GM18858 (cell line): ENCODE measurements around the gene GLG1.
"Not testable (repeated sequence)": the region's sequence is repeated elsewhere in the genome, so short reads cannot be mapped to it uniquely, and the experiment has no call there.

Experiments
- ATAC-seq: cut with Tn5 transposase; IDR thresholded peaks from one replicate; pipeline ENCODE4 v1.9.1; 2021; ENCODE audit not compliant: unreplicated experiment

The GLG1 gene

GRCh38 chr16:74606521-74607309 lies at the start of gene GLG1:
Gene GLG1 (minus strand): TSS chr16:74607114. CDS start chr16:74607094, 20 bp downstream.
- ATAC-seq, result peak; percentile 91

DNA sequence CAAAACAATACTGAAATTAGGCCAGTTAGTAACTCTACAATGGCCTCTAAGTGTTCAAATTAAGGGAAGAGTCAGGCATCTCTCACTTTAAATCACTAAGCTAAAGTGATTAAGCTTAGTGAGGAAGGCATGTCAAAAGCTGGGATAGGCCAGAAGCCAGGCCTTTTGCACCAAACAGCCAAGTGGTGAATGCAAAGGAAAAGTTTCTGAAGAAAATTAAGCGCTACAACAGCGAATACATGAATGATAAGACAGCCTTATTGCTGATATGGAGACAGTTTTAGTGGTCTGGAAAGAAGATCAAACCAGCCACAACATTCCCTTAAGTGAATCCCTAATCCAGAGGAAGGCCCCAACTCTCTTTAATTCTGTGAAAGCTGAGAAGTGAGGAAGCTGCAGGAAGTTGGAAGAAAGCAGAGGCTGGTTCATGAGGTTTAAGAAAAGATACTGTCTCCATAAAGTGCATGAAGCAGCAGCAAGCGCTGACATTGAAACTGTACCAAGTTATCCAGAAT lies 47.7 kb upstream of the GLG1 start:
- ATAC-seq, result no peak

DNA sequence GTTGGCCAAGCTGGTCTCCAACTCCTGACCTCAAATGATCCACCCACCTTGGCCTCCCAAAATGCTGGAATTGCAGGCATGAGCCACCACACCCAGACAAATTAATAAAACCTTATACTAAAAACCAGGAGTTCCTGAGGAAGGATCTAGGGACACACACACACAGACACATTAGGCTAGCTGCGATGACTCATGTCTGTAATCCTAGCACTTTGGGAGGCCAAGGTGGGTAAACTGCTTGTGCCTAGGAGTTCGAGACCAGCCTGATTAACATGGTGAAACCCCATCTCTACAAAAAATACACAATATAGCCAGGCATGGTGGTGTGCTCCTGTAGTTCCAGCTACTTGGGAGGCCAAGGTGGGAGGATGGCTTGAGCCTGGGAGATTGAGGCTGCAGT lies 46.0 kb upstream of the GLG1 start:
- not testable (repeated sequence) for ATAC-seq

- no peak for ATAC-seq
Observed at GRCh38 chr16:74652249-74652648, 45.3 kb upstream of the GLG1 start.

DNA sequence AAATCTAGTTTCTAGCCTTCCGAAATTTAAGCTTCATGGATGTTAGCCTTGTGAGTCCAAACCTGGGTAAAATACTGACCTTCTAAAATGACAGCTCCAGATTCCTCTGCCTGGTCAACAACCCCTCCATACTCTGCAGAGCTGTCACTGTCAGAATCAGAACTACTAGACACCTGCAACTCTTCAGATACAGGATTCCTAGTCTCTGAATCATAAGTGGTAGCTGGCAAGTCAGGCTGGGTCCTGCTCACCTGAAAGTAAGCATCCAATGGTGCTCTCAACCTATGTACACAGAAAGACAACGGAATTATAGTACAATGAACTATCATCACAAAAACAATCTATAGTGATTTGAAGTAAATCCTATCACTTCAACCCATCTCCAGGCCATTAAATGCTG lies 44.9 kb upstream of the GLG1 start:
- ATAC-seq, result no peak

GRCh38 chr16:74650966-74651567 lies 44.2 kb upstream of the GLG1 start:
- ATAC-seq, result no peak

DNA sequence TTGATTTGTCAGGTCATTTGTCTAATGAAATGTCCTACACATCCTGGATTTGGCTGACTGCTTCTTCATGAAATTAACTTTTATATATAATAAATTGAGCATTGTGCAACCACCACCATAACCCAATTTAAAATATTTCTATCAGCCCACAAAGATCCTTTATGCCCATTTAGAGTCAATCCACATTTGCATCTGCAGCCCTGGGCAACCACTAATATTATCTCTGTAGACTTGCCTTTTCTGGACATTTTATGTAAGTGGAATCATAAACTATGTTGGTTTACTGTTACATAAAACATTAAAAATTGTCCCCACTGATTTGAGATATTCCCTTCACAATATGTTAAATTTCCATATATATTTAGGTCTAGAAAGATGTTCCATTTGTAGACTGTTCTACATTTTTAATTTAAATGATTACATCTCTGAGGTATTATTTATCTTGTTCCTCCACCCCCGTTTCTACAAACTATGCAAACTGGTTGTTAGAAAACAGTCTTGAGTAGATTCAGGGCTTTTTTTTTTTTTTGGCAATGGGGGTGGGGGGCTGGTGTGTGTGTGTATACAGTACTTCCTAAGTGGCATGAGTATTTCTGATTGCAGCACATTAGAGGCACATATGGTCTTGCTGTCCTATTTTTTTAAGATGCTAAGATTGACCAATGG lies 43.1 kb upstream of the GLG1 start:
- no peak for ATAC-seq

DNA sequence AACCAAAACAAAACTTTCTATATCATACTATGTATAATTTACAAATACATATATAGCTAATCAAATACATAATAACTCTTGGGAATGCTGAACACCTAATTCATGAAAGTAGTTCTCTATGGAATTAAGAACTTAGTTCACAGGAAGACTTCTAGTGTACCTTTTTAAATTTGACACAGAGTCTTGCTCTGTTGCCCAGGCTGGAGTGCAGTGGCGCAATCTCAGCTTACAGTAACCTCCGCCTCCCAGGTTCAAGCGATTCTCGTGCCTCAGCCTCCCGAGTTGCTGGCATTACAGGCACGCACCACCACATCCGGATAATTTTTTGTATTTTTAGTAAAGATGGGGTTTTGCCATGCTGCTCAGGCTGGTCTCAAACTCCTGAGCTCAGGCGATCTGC lies 35.1 kb upstream of the GLG1 start:
- ATAC-seq, result no peak

DNA sequence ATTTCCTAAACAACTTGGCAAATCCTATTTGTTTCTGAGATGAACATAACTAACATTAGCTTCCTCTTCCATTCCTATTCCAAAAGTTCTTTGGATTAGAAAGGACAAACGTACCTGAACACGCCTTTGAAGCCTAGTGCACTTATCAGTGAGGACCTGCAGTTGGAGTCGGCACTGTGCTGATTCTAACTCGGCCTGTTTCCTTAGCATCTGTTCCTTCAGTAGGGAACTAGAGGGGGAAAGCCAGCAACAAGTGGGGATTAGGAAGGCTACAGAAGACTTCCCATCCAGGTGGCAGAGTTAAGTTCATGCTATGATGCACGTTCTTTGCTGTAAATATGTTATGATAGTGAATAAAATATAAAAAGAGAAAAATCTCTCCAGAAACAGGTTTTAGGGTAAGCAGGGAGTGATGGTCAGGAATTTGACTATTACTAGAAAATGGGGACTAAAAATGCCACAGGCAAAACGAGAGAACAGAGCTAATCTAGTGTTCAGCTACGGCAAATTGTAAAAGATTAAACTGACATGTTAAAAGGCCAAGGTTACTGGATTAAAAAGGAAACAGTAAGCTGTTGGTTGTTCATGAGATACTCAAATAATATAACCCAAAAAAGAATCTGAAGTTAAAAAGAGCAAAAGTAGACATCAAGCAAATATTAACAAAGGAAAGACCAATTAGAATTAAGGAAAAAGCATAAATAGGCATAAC lies 31.0 kb upstream of the GLG1 start:
- ATAC-seq, result no peak

DNA sequence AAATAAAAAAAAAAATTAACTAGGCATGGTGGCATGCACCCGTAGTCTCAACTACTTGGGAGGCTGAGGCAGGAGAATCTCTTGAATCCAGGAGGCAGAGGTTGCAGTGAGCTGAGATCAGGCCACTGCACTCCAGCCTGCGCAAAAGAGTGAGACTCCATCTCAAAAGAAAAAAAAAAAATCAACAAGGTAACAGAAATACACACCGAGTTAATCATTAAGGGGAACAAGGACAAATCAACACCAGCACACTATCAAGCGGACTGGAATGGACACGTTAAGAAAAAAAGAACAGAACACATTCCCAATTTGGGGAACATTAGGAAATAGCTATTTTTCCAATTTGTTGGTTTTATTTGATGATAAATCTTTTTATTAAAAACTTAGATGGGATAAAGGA lies 28.4 kb upstream of the GLG1 start:
- ATAC-seq, result no peak

GRCh38 chr16:74633686-74634085 lies 26.8 kb upstream of the GLG1 start:
- ATAC-seq, result no peak

GRCh38 chr16:74627506-74628220 lies 20.7 kb upstream of the GLG1 start:
- no peak for ATAC-seq

DNA sequence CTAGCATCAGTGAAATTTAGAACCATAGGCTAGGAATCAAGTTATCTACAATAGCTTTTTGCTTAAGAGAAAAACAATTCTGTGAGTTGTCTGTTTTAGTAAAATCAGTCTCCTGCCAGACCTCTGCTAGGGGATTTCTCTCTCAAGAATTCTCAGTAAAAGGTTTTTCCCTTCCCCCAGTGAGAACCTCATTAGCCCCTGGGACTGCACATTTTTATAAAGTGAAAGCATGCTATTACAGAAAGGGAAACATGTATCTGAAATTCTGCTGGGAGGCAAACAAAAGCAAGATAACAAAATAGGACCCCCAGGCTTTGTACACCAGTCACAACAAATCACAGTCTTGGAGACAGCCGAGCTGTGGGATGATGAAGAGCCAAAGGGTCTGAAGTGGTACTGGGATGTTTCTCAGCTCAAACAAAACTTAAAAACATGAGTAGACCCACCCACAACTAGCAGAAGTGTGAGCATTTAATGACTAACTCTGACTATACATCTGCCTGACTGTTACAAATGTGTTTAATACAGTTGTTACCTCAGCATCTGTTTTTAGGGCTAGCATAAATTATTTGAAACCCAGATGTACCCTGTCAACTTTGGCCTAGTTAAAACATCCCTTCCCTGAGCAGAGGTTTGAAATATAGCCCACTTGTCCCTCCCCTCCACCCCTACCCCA lies 20.0 kb upstream of the GLG1 start:
- ATAC-seq, result no peak

- ATAC-seq, result no peak
Observed at GRCh38 chr16:74625500-74626350, 18.8 kb upstream of the GLG1 start.

DNA sequence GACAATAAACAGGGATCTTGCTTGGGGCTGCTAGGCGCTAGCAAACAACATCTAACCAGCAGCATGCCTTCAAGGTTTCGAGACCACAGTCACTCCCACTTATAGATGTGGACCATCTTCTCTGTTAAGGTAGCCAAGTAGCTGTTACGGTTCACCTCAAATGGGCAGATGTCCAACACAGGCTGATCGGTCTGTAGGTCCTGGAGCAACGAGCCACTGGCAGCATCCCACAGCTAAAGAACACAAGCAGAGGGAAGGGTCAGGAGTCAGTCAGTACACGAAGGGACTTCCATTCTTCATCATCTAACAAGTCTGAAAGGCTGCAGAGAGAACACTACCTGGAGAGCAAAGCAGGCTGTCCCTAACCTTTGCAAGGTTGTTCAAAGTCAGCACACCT lies 16.9 kb upstream of the GLG1 start:
- no peak for ATAC-seq

DNA sequence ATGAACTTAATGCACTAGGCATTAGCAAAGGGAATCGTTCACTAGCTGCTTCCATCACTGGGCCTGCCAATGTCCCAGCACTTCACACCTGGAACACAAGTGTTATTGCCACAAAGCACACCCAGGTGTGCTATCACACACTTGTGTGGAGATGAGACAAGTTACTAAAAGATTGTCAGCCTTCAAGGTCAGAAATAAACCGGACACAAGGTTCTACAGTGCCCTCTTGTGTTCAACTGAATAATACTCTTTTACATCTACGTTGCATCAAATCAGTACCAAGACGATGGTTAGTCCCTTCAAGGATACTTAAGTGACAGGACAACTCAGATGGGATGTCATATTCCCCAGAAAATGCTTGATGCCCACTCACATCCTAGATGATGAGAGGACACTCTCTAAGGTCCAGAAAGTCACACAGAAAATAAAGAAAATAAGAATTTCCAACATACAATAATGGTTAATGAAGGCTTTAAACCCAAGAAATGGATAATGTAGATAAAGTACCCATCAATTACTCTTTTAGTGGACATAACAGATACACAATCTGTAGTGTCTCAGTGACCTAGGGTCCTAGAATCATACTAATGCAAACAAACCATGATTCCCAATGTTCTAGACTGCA lies 16.4 kb upstream of the GLG1 start:
- no peak for ATAC-seq

DNA sequence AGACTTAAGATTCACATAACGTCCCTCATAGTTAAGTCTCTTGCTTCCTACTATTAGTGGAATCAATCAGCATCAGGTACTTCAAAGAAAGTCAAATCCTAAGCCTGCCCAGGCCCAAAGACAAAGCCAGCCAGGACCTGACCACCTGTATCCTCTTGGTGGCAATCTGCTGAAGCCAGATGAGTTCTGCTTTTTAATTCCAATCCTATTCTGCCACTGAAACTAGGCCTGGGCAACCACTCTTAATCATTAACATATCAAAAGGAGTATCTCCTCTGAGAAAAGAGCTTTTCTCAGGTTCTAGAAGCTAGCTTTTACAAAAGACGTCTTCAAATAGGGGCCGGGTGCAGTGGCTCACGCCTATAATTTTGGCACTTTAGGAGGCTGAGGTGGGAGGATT lies 15.1 kb upstream of the GLG1 start:
- no peak for ATAC-seq

GRCh38 chr16:74617206-74617788 lies 10.4 kb upstream of the GLG1 start:
- no peak for ATAC-seq
